ENCODE data around the gene ZBED4.

The ZBED4 gene

GRCh38 chr22:49936973-49937757 lies 83.5 kb downstream of the ZBED4 start:
- Histone ChIP-seq H3K27me3 (no peaks in the 10 kb centered on the region), H3K4me1 (peaks cover 10 to 45% (median 42%) of the 10 kb centered on the region in 4 donors), H3K4me3 (peak overlapping the region in 1 of 2 donors; percentile 63), H3K27ac (peak overlapping the region; percentile 83 to 90), H3K36me3 (no peaks in the 10 kb centered on the region), H3K9me3 (no peaks in the 10 kb centered on the region)
- DNase-seq, result no peak
- no peak for TF ChIP-seq CTCF (IDR thresholded peaks at IDR 0.05)
- intact Hi-C loops (cut with DNase I; ENCODE audit: low total_unique reads), result no loop called here

GRCh38 chr22:49937758-49938564 lies 84.3 kb downstream of the ZBED4 start:
- TF ChIP-seq CTCF (IDR thresholded peaks at IDR 0.05), result no peak
- Histone ChIP-seq H3K9me3 (no peaks in the 10 kb centered on the region), H3K36me3 (no peaks in the 10 kb centered on the region), H3K4me3 (no peak overlapping the region), H3K4me1 (peaks cover 10 to 45% (median 42%) of the 10 kb centered on the region in 4 donors), H3K27ac (peak overlapping the region; percentile 83 to 90), H3K27me3 (no peaks in the 10 kb centered on the region)
- intact Hi-C loops (cut with DNase I; ENCODE audit: low total_unique reads), result no loop called here
- DNase-seq, result no peak

- Histone ChIP-seq H3K27ac (no peak overlapping the region), H3K4me3 (no peak overlapping the region), H3K4me1 (peaks cover 5 to 43% (median 37%) of the 10 kb centered on the region in 4 donors), H3K9me3 (no peaks in the 10 kb centered on the region), H3K27me3 (no peaks in the 10 kb centered on the region), H3K36me3 (no peaks in the 10 kb centered on the region)
- intact Hi-C loops (cut with DNase I; ENCODE audit: low total_unique reads), result no loop called here
- DNase-seq, result no peak
- no peak for TF ChIP-seq CTCF (IDR thresholded peaks at IDR 0.05)
Measured at GRCh38 chr22:49938565-49939136, 85.0 kb downstream of the ZBED4 start.
